ENCODE results near the gene FOXL2.

Gene FOXL2

DNA sequence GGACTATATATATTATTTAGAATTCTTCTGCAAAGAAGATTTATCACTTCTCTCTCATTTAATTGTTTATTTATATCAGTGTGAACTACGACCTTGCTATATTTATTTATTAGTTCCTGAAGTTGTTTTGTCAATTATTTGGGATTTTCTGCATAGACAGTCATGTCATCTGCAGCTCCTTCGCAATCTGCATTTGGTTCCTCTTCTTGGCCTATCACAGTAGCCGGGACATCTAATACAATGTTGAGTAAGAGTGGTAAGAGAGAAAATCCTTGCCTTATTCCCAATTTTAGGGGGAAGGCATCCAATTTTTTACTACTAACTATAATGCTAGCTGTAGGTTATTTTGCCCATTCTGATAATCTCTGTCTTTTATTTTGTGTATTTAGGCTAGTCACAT lies 39.4 kb downstream of the FOXL2 start:
- no peak overlapping the region for H3K4me3 ChIP-seq (ENCODE audit: low read depth, low read length)

DNA sequence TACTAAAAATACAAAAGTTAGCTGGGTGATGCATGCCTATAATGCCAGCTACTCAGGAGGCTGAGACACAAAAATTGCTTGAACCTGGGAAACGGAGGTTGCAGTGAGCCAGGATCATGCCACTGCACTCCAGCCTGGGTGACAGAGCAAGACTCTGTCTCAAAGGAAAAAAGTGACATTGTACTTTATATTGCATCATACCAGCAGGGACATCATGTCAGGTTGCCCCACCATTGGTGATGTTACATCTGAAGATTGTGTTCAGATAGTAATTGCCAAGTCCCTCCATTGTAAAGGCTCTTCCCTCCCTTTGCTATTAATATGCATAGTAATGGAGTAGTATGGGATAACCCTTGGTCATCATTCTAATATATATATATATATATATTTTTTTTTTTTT lies 44.8 kb downstream of the FOXL2 start:
- H3K4me3 ChIP-seq (ENCODE audit: low read depth, low read length), result no peak overlapping the region
- DNase-seq (ENCODE audit: low read depth), result no peak

More for the DNA sequence above, 39.4 kb downstream of the FOXL2 start:
- DNase-seq (ENCODE audit: low read depth), result no peak

DNA sequence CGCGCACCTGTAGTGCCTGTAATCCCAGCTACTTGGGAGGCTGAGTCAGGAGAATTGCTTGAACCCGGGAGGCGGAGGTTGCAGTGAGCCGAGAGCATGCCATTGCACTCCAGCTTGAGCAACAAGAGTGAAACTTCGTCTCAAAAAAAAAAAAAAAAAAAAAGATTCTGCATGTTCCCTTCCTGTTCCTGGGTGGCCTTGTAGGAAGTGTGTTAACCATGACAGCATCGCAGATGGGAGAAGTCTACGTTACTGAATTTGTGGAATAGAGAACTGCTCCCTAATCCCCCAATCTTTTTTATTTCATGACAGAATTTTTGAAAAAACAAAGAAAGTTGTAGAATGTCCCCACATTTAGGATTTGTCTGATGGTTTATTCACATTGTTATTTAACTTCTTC lies 45.4 kb downstream of the FOXL2 start:
- no peak for DNase-seq (ENCODE audit: low read depth)
- no peak overlapping the region for H3K4me3 ChIP-seq (ENCODE audit: low read depth, low read length)

DNA sequence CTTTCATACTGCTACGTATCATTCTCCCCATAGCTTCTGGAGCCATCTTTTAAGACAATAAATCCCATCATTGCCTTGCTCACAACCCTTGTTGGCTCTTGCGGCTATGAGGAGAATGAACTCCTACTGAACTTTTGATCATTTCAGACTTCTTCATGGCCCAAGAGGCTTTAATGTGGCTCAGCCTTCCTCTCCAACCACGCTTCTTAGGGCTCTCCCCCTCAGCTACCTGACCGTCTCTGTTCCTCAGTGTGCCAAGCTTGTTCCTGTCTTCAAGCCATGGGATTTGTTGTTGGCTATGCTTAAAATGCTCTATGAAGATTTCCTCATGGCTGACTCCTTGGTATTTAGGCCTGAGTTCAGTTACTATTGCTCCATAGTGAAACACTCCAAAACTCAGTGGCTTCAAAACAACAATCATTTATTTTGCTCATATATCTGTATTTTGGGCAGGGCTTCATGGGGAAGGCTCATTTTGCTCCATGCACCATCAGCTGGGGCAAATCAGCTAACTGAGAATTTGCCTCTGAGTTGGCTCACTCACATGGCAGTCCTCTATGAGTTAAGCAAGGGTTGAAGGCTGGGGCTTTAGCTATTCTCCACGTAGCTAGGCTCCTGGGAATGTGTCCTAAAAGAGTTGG lies 47.5 kb downstream of the FOXL2 start:
- DNase-seq (ENCODE audit: low read depth), result no peak
- H3K4me3 ChIP-seq (ENCODE audit: low read depth, low read length), result no peak overlapping the region

DNA sequence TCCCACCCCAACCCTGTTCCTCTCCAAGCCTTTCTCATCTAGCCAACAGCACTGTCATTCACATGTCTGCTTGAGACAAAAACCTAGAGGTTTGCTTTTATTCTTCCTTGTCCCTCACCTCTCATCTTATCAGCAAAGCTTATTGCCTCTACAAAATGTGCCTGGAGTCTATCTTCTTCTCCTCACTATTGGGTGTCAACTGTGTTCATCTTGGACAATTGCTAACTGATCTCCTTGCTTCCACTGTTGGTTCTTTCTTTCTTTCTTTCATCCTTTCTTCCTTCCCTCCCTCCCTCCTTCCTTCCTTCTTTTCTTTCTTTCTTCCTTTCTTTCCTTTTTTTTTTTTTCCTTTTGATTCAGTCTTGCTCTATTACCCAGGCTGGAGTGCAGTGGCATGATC lies 48.2 kb downstream of the FOXL2 start:
- H3K4me3 ChIP-seq (ENCODE audit: low read depth, low read length), result no peak overlapping the region
- DNase-seq (ENCODE audit: low read depth), result no peak

DNA sequence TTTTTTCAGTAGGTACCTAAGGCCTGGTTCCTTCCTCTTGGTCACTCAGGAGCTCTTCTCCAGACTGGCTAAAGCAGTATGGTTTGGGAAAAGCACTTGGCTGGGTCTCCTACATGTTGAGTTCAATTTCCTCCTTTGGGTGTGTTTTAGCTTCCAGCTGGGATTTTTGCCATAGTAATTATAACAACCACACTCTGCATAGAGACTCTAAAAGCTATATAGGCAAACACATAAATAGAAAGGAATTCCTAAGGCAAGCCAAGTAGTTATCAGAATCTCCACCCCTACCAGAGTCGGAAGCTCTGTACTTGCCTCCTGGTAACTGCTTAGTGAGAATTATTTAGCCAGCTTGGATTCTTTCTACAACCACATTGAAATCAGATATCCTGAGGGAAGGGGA lies 48.6 kb downstream of the FOXL2 start:
- no peak for DNase-seq (ENCODE audit: low read depth)
- no peak overlapping the region for H3K4me3 ChIP-seq (ENCODE audit: low read depth, low read length)

Measured in skeletal muscle cell (primary cell).